ENCODE data around the gene SLC66A2.

DNA sequence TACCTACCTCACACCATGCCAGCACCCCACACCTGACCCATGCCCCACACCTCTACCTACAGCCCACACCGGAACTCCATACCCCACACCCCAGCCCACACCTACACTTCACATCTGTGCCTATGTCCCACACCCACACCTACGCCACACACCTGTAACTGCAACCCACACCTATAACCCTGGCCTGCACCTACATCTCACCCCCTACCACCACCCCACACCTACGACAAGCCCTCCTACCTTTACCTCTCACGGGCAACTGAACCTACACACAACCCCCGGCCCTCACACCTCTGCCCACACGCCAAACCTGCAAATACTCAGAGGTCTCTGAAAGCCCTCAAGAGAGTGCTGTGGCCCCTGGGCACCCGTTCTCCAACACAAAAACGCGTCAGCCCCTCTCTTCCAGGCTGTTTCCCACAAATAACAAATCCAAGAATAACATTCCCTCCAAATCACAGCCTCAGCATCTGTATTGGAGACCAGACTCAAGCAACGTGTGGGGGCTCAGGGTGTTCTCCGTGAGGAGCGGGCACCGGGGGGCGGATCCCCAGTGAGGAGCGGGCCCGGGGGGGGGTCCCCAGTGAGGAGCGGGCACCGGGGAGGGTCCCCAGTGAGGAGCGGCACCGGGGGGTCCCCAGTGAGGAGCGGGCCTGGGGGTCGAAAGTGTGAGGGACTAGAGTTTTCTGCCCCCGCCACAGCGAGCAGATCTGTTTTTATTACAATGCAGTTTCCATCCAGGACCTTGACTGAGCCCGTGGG is 33.4 kb downstream of the SLC66A2 start:
- no peak for TF ChIP-seq CTCF (IDR thresholded peaks at IDR 0.05)
- TF ChIP-seq POLR2A (IDR thresholded peaks at IDR 0.05): no peak
- no peak for TF ChIP-seq EP300 (IDR thresholded peaks at IDR 0.05)
